ENCODE results near the gene BST1. TPM values are rescaled to one million over a fixed set of nuclear protein-coding genes. Genes with fewer than 3 reads are reported as not detected.

BST1 gene
- total and polyA plus RNA-seq, 2 experiments from 2014 or later, result 0.99 to 1.8 TPM

Other genes with a start within 250 kb of the BST1 start
- gene CC2D2A, start 233.2 kb upstream of the BST1 start, total RNA-seq (2014; rRNA removed; shearing (Covaris generic)), result 9.4 and 15.8 TPM in 2 replicates
- gene CC2D2A, start 233.2 kb upstream of the BST1 start, polyA plus RNA-seq (2016; fragmentation: Nextera tagmentation; extraction: Ambion mirVana), result 11.1 and 13.9 TPM in 2 replicates
- 74.7 and 81.9 TPM in 2 replicates for gene FBXL5, start 47.7 kb upstream of the BST1 start, total RNA-seq (2014; rRNA removed; shearing (Covaris generic))
- gene FBXL5, start 47.7 kb upstream of the BST1 start, polyA plus RNA-seq (2016; fragmentation: Nextera tagmentation; extraction: Ambion mirVana), result 55.7 and 58.7 TPM in 2 replicates
- gene FAM200B, start 21.2 kb upstream of the BST1 start, total RNA-seq (2014; rRNA removed; shearing (Covaris generic)), result 34.4 and 47.7 TPM in 2 replicates
- gene FAM200B, start 21.2 kb upstream of the BST1 start, polyA plus RNA-seq (2016; fragmentation: Nextera tagmentation; extraction: Ambion mirVana), result 77.4 and 88.0 TPM in 2 replicates
- 0.04 and 0.17 TPM in 2 replicates for gene CD38, start 75.3 kb downstream of the BST1 start, total RNA-seq (2014; rRNA removed; shearing (Covaris generic))
- 0.10 and 0.24 TPM in 2 replicates for gene CD38, start 75.3 kb downstream of the BST1 start, polyA plus RNA-seq (2016; fragmentation: Nextera tagmentation; extraction: Ambion mirVana)
- not detected in 2 replicates for gene FGFBP1, start 235.7 kb downstream of the BST1 start, total RNA-seq (2014; rRNA removed; shearing (Covaris generic))
- gene FGFBP1, start 235.7 kb downstream of the BST1 start, polyA plus RNA-seq (2016; fragmentation: Nextera tagmentation; extraction: Ambion mirVana), result 0.15 and 0.42 TPM in 2 replicates

Measured in GM23338 (cell line).